ENCODE data around the gene GPR153.
"Not testable (repeated sequence)": the region's sequence is repeated elsewhere in the genome, so short reads cannot be mapped to it uniquely, and the experiment has no call there.

Gene GPR153

GRCh38 chr1:6222636-6223035 is 38.3 kb downstream of the GPR153 start:
- no peak for DNase-seq

GRCh38 chr1:6221210-6221784 is 39.6 kb downstream of the GPR153 start:
- no peak for DNase-seq

- peak in 1 of 2 experiments; percentile 38 for DNase-seq
Observed at GRCh38 chr1:6220236-6220635, 40.7 kb downstream of the GPR153 start.

DNA sequence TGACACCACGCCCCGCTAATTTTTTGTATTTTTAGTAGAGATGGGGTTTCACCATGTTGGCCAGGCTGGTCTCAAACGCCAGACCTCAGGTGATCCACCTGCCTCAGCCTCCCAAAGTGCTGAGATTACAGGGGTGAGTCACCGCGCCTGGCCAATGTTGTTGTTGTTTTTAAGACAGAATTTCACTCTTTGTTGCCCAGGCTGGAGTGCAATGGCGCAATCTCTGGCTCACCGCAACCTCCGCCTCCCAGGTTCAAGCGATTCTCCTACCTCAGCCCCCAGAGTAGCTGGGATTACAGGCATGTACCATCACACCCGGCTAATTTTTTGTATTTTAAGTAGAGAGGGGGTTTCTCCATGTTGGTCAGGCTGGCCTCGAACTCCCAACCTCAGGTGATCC is 41.3 kb downstream of the GPR153 start:
- not testable (repeated sequence) for DNase-seq

DNA sequence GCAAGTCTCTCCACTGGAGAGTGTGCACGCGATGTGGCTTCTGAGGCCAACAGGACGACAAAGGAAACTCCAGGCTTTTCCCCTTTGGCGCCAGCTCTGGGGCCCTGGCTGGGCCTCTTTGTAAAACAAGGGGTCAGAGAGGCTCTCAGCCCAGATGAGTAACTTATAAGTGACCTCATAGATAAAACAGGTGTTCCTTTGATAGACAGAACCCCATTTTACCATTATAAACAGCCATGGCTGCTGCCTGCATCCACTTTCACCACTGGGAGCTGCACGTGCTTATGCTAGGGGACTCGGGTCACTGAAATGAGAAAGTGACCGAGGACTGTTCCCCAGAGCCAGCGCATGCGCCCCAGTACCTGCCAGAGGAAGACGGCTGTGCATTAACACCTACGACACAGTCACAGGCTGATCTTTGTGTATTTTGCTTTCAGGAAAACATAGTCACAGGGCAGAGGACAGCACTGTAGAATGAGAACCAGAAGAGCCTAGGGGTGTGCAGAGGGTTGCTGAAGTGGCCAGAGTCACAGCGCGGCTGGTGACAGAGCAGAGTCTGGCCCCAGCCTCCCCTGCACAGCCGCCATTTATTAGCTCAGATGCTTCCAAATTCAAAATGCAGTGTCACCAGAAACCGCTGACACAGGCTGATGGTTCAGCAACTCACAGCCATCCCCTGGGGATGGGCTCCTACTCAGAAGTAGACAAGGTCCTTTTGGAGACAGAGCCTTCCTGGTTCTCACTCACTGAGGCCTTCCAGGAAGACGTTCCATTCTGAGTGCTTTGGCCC is 42.3 kb downstream of the GPR153 start:
- DNase-seq = no peak

DNA sequence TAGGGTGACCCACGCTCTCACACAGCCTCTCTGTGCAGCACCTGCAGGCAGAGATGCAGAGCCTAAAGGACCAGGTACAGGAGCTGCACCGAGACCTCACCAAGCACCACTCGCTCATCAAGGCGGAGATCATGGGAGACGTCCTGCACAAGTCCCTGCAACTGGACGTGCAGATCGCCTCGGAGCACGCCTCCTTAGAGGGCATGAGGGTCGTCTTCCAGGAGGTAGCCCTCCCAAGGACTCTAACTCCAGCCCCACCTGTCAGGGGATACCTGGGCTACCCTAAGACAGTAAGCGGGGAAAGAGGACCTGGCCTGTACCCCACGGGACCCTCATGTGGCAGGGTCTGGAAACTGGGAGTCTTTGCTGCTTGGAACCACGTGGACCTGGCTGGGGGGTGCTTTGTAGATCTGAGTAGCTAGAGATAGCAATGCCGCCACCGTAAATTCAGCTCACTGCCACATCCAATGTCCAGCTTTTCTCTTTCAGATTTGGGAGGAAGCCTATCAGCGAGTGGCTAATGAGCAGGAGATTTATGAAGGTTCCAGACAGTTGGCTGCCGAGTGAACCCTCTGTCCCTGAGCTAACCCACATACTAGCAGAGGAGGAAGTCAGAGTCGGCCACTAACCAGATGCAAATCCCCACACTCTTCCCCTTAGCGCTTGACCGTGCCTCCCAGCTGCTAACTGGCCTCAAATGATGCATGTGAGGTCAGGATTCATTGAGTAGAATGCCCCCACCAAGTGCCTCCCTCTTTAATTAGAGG is 48.5 kb downstream of the GPR153 start:
- DNase-seq = no peak

DNA sequence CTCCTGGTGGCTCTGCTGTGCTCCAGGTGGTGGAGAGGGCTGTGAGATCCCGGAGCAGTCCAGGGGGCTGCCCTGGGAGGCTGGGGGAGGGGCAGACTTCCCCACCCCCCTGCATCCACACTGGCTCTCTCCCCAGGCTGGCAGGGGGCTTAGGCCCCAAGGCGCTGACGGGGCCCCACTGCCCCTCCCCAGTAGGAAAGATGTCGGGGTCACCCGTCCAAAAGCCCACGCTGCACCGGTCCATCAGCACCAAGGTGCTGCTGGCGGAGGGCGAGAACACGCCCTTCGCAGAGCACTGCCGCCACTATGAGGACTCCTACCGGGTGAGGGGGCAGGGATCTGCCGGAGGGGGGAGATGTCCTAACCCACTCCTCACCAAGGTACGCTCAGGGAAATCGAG is 49.2 kb downstream of the GPR153 start:
- no peak for DNase-seq

GRCh38 chr1:6210591-6211355 is 50.1 kb downstream of the GPR153 start:
- DNase-seq = no peak

GRCh38 chr1:6209661-6210580 is 51.0 kb downstream of the GPR153 start:
- DNase-seq = no peak

- no peak for DNase-seq
Observed at GRCh38 chr1:6208723-6209660, 51.9 kb downstream of the GPR153 start.

DNA sequence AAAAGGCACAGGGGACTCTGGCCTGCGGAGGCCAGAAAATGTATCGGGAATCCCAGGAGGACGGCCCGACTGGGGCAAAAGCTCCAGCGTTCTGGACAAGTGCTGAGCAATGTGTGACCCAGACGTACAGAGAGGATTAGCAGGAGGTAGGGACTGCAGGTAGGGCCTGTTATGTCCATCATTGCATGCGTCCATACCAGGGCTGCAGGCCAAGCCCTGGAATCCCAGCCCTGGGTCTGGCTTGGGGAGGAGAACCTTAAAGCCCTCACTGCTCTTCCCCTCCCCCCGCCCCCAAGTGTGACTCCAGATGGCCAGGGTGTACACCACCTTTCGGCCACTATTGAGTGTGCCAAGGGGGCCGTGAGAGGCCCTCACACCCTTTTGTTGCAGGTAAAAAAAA is 53.0 kb downstream of the GPR153 start:
- DNase-seq = no peak

- no peak for DNase-seq
Observed at GRCh38 chr1:6207075-6207885, 53.6 kb downstream of the GPR153 start.

GRCh38 chr1:6206520-6206855 is 54.4 kb downstream of the GPR153 start:
- DNase-seq = no peak

DNA sequence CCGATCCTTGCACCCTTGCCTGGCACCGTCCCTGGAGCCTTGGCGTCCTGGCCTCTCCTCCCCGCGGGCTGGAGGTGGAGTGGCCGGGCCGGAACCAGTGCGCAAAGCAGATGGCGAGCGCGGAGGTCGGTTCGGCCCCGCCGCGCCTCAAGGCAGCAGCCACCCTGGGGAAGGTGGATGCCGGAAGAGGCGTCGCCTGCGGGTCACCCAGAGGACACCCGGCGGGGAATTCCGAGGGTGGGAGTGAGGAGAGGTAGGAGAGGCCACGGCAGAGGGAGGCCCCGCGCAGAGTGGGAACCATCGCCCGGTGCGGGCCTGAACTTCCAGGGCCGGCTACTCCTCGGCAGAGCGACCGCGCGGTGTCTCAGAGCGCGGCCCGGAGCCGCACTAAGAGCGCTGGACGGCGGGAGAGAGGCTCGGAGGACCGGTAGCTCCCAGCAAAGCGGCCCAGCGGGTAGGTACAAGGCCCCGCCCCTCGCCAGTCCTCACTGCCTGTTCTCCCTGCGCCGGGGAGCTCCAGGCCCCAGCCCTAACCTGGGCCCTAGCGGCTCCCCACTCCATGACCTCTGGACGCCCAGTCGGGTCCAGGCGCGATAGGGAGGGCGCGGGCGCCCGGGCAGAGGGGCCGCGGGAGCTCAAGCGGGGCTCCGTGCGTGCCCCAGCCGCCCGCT is 54.9 kb downstream of the GPR153 start, which contains the start of gene RNF207:
RNF207 (plus strand) TSS at position 271 of the 671 bp plus-strand sequence. CDS start 417 bp downstream, outside the sequence.
- DNase-seq = peak in 1 of 2 experiments; percentile 60

DNA sequence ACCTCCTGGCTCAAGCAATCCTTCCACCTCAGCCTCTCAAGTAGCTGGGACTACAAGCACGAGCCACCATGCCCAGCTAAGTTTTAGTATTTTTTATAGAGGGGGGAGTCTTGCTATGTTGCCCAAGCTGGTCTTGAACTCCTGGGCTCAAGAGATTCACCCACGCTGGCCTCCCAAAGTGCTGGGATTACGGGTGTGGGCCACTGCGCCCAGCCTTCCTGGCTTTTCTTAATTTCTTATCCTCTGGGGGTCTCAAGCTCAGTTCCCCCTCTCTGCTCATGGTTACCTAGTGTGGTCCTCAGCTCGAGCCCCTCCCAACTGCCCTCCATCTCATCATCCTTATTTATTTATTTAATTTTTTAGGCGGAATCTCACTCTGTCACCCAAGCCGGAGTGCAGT is 58.6 kb downstream of the GPR153 start:
- DNase-seq = no peak

- DNase-seq = no peak
Observed at GRCh38 chr1:6200188-6200809, 60.6 kb downstream of the GPR153 start.

DNA sequence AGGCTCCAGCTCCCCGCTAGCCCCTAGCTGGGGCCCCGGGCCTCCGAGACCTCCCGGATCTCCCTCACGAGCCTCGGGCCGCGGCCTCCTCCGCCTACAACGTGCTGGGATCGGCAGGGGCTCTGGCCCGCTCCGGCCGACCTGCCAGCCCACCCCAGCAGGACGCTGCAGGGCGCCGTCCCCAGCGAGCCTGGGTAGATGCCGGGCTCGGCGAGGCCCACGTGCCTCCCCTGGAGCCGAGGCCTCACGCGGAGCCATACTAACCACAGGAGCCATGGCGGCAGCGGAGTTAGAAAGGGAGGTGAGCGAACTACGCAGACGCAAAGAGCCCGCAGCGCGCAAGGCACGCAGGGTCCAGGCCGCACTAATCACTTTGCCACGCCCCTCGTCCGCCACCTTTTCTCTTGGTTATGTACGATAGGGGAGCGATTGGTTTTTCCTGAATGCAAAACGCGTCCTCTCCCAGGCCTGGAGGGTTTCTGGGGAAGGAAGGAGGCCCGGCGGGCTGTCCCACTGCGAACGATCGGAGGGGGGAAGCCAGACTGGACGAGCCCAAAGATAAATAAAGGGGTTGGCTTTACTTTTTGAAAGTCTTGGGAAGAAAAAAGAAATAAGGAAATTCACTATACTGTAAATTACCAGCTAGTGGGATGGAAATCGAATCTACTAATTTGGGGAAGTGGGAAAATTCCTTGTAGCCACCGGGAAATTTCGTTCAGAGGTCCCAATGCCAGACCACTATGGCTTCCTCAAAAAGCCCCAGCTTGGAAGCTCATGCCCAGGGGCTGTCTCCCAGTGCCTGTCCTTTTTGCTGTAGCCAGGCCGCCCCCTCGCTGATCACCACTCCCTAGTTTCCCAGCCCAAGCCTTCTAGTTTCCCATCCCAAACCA is 61.4 kb downstream of the GPR153 start, which contains the start of gene RPL22:
RPL22 (minus strand) TSS at position 298 of the 890 bp plus-strand sequence; CDS start at position 276, 22 bp downstream.
- peak; percentile 98 for DNase-seq
